Astrocyte (in vitro differentiated cells and primary cell): ENCODE results near the gene SLC22A14.

Experiments
- CTCF ChIP-seq: IDR thresholded peaks from 2 replicates; pipeline ENCODE4 v1.5.1; 2011; ENCODE audit warnings: low read depth, mild to moderate bottlenecking, inconsistent platforms, low read length, moderate library complexity; ENCODE audit not compliant: insufficient read depth
- EZH2 ChIP-seq: IDR thresholded peaks from 2 replicates; pipeline ENCODE4 v1.6.1; 2012; ENCODE audit warnings: mild to moderate bottlenecking, low read length, inconsistent platforms; ENCODE audit not compliant: insufficient read depth

GRCh38 chr3:38268522-38268921 is 13.6 kb upstream of the SLC22A14 start:
- TF ChIP-seq CTCF, result no peak
- TF ChIP-seq EZH2, result no peak
